ENCODE results near the gene CCL2. TPM values are rescaled to one million over a fixed set of nuclear protein-coding genes. Genes with fewer than 3 reads are reported as not detected.

Gene CCL2
- total RNA-seq, 1 donor from 2014 or later, result 44.1 TPM

DNA sequence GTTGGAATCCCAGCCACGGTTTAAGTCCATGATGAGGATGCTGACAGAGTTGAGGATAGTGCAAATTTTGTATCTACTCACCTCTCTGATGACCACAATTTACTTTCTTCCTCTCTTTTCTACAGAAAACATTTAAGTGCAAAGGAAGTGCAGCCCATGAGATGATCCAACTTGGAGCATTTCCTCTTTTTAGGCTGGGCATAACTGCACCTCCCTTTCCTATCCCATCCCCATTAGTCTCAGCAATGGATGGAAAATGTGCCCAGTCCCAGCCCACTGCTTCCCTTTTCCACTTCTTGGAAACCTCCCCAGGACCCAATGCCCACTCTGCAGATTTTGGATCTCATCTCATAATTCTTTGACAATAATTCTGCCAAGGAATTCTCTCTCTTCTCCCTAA is 47.6 kb downstream of the CCL2 start:
- H3K9ac ChIP-seq (ENCODE audit: low read length), result no peak overlapping the region
- H3K9me3 Mint-ChIP-seq (ENCODE audit: unreplicated experiment), result peaks cover 4% of the 10 kb centered on the region
- peaks cover 30% of the 10 kb centered on the region for H3K4me1 ChIP-seq (ENCODE audit: insufficient read depth, low read length)
- no peaks in the 10 kb centered on the region for H4K20me1 ChIP-seq (ENCODE audit: insufficient read depth, low read length)
- H3K27ac ChIP-seq (ENCODE audit: low read depth, low read length), result no peak overlapping the region
- no peak overlapping the region for H3K27ac Mint-ChIP-seq (ENCODE audit: unreplicated experiment)
- no peak overlapping the region for H3K4me2 ChIP-seq (ENCODE audit: low read length)
- no peak for TF ChIP-seq EZH2 (IDR thresholded peaks at IDR 0.05; ENCODE audit: insufficient read depth, low read length)
- TF ChIP-seq, protein P1, sequence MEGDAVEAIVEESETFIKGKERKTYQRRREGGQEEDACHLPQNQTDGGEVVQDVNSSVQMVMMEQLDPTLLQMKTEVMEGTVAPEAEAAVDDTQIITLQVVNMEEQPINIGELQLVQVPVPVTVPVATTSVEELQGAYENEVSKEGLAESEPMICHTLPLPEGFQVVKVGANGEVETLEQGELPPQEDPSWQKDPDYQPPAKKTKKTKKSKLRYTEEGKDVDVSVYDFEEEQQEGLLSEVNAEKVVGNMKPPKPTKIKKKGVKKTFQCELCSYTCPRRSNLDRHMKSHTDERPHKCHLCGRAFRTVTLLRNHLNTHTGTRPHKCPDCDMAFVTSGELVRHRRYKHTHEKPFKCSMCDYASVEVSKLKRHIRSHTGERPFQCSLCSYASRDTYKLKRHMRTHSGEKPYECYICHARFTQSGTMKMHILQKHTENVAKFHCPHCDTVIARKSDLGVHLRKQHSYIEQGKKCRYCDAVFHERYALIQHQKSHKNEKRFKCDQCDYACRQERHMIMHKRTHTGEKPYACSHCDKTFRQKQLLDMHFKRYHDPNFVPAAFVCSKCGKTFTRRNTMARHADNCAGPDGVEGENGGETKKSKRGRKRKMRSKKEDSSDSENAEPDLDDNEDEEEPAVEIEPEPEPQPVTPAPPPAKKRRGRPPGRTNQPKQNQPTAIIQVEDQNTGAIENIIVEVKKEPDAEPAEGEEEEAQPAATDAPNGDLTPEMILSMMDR (IDR thresholded peaks at IDR 0.05; ENCODE audit: insufficient read depth, low read depth, low read length), result no peak
- H2AFZ ChIP-seq (ENCODE audit: low read depth, low read length), result no peak overlapping the region
- H3K4me1 Mint-ChIP-seq (ENCODE audit: low read depth, unreplicated experiment), result peaks cover 39% of the 10 kb centered on the region
- no peaks in the 10 kb centered on the region for H3K27me3 ChIP-seq (ENCODE audit: insufficient read depth, low read length)
- no peak overlapping the region for H3K4me3 ChIP-seq (ENCODE audit: insufficient read depth, low read depth, low read length)
- no peaks in the 10 kb centered on the region for H3K79me2 ChIP-seq (ENCODE audit: insufficient read depth, low read length)
- no peaks in the 10 kb centered on the region for H3K9me3 ChIP-seq (ENCODE audit: insufficient read depth, low read depth, low read length)
- peaks cover 2% of the 10 kb centered on the region for H3K27me3 Mint-ChIP-seq (ENCODE audit: low read depth, unreplicated experiment)
- H3K4me3 Mint-ChIP-seq (ENCODE audit: unreplicated experiment), result no peak overlapping the region
- FAIRE-seq (no peak), DNase-seq (ENCODE audit: low read depth) (no peak)
- H3K36me3 ChIP-seq (ENCODE audit: insufficient read depth, low read length), result no peaks in the 10 kb centered on the region
- no peaks in the 10 kb centered on the region for H3K36me3 Mint-ChIP-seq (ENCODE audit: low read depth, unreplicated experiment)

DNA sequence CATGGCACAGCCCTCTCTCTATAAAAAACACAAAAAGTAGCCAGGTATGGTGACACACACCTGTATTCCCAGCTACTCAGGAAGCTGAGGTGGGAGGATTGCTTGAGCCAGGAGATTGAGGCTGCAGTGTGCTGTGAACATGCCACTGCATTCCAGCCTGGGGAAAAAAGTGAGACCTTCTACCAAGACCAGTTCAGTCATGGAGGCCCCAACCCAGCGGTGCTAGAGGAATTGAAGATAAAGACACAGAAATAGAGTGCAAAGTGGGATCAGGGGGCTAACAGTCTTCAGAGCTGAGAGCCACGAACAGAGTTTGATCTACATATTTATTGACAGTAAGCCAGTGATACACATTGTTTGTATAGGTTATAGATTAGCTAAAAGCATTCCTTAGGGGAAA is 48.5 kb downstream of the CCL2 start:
- no peaks in the 10 kb centered on the region for H3K36me3 ChIP-seq (ENCODE audit: insufficient read depth, low read length)
- no peak overlapping the region for H2AFZ ChIP-seq (ENCODE audit: low read depth, low read length)
- no peaks in the 10 kb centered on the region for H4K20me1 ChIP-seq (ENCODE audit: insufficient read depth, low read length)
- no peak overlapping the region for H3K4me2 ChIP-seq (ENCODE audit: low read length)
- peaks cover 35% of the 10 kb centered on the region for H3K4me1 Mint-ChIP-seq (ENCODE audit: low read depth, unreplicated experiment)
- H3K27me3 Mint-ChIP-seq (ENCODE audit: low read depth, unreplicated experiment), result peaks cover 4% of the 10 kb centered on the region
- no peak overlapping the region for H3K9ac ChIP-seq (ENCODE audit: low read length)
- no peak overlapping the region for H3K4me3 ChIP-seq (ENCODE audit: insufficient read depth, low read depth, low read length)
- no peak for TF ChIP-seq EZH2 (IDR thresholded peaks at IDR 0.05; ENCODE audit: insufficient read depth, low read length)
- FAIRE-seq (no peak), DNase-seq (ENCODE audit: low read depth) (no peak)
- H3K4me3 Mint-ChIP-seq (ENCODE audit: unreplicated experiment), result no peak overlapping the region
- no peaks in the 10 kb centered on the region for H3K36me3 Mint-ChIP-seq (ENCODE audit: low read depth, unreplicated experiment)
- no peak overlapping the region for H3K27ac ChIP-seq (ENCODE audit: low read depth, low read length)
- no peaks in the 10 kb centered on the region for H3K79me2 ChIP-seq (ENCODE audit: insufficient read depth, low read length)
- H3K9me3 Mint-ChIP-seq (ENCODE audit: unreplicated experiment), result peaks cover 2% of the 10 kb centered on the region
- H3K4me1 ChIP-seq (ENCODE audit: insufficient read depth, low read length), result peaks cover 30% of the 10 kb centered on the region
- H3K9me3 ChIP-seq (ENCODE audit: insufficient read depth, low read depth, low read length), result no peaks in the 10 kb centered on the region
- H3K27me3 ChIP-seq (ENCODE audit: insufficient read depth, low read length), result no peaks in the 10 kb centered on the region
- no peak overlapping the region for H3K27ac Mint-ChIP-seq (ENCODE audit: unreplicated experiment)

DNA sequence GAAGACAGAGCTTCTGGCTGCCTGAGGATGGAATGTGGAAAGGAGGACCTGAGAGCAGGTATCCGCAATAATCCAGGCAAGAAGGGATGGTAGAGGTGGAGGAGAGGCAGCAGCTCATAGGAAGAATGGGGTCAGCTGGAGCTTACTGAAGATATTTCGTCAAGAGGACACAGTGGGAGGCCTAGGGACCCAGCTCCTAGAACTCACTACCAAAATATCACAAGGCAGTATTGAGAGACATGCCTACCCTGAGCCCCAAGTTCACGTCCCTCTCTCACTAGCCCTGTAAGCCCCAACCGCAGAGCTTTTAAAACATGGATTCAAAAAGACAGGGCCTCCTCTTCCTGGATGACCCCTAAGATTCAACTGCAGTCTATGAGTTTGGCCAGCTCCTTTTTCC is 50.0 kb downstream of the CCL2 start:
- Histone ChIP-seq H3K36me3 (ENCODE audit: insufficient read depth, low read length) (no peaks in the 10 kb centered on the region), H3K9ac (ENCODE audit: low read length) (no peak overlapping the region), H3K4me2 (ENCODE audit: low read length) (no peak overlapping the region), H2AFZ (ENCODE audit: low read depth, low read length) (no peak overlapping the region), H3K27ac (ENCODE audit: low read depth, low read length) (no peak overlapping the region), H3K9me3 (ENCODE audit: insufficient read depth, low read depth, low read length) (no peaks in the 10 kb centered on the region), H3K4me1 (ENCODE audit: insufficient read depth, low read length) (peaks cover 22% of the 10 kb centered on the region), H3K27me3 (ENCODE audit: insufficient read depth, low read length) (no peaks in the 10 kb centered on the region), H3K79me2 (ENCODE audit: insufficient read depth, low read length) (no peaks in the 10 kb centered on the region), H3K4me3 (ENCODE audit: insufficient read depth, low read depth, low read length) (no peak overlapping the region), H4K20me1 (ENCODE audit: insufficient read depth, low read length) (no peaks in the 10 kb centered on the region)
- DNase-seq (ENCODE audit: low read depth), result no peak
- H3K36me3 Mint-ChIP-seq (ENCODE audit: low read depth, unreplicated experiment), result no peaks in the 10 kb centered on the region
- H3K9me3 Mint-ChIP-seq (ENCODE audit: unreplicated experiment), result no peaks in the 10 kb centered on the region
- peaks cover 7% of the 10 kb centered on the region for H3K27me3 Mint-ChIP-seq (ENCODE audit: low read depth, unreplicated experiment)
- FAIRE-seq, result no peak
- H3K4me3 Mint-ChIP-seq (ENCODE audit: unreplicated experiment), result no peak overlapping the region
- no peak for TF ChIP-seq EZH2 (IDR thresholded peaks at IDR 0.05; ENCODE audit: insufficient read depth, low read length)
- TF ChIP-seq, protein P1 (IDR thresholded peaks at IDR 0.05; ENCODE audit: insufficient read depth, low read depth, low read length), result no peak
- H3K27ac Mint-ChIP-seq (ENCODE audit: unreplicated experiment), result no peak overlapping the region
- peaks cover 20% of the 10 kb centered on the region for H3K4me1 Mint-ChIP-seq (ENCODE audit: low read depth, unreplicated experiment)

Data from astrocyte (in vitro differentiated cells and primary cell).